Measurements from ENCODE around the gene MRPL18. TPM values are rescaled to one million over a fixed set of nuclear protein-coding genes. Genes with fewer than 3 reads are reported as not detected.

MRPL18 gene
- total and polyA plus RNA-seq, 9 of the 15 experiments (the other 6 are each of a cell fraction or from before 2014, with no cell fraction given): 149 to 456 (median 196) TPM

DNA sequence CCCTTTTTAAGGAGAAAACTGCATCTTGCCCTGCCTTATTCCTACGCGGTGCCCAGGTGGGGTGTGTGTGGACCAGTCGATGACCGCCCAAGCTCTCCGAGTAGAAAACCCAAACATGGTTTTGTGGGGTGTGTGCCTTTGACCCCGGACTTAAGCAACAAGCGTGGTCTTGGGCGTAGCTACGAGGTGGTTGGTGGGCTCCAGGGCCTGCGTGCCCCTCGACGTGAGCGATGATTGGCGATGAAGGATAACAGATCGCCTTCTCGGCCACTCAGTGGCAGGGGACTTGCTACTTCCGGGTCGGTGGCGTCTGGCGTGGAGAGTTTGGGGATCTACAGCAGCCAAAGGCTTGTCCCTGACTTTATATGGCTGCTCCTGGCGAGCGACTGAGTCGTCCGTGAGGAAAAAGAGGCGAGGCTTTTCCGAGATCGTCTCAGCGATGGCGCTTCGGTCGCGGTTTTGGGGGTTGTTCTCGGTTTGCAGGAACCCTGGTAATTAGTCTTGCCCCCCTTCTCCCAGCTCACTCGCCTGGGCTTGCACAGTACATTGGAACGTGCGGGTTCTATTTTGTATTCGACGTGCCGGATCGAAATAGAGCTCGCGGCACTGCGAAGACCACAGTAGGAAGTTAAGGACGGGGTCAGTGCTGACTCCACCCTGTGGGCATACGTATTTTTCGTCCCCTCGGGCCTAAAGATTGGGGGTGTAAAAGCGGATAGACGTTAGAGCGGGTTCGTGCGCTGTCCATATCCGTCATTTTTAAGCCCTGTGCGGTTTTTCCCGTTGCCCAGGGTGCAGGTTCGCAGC lies at the start of gene MRPL18 (continued):
- peak; percentile 96 for TF ChIP-seq FOS (IDR thresholded peaks at IDR 0.05; ENCODE audit: extremely low read depth, insufficient read length)
- no peak for TF ChIP-seq HEY1 (CRISPR knock-in tag; IDR thresholded peaks at IDR 0.05; ENCODE audit: borderline replicate concordance)
- peak in 1 of 2 experiments; percentile 91; a peak in 2 of 4 replicates for TF ChIP-seq HDAC1 (IDR thresholded peaks at IDR 0.05)
- TF ChIP-seq ARHGAP35 (IDR thresholded peaks at IDR 0.05; ENCODE audit: partially characterized antibody): no peak
- TF ChIP-seq MCM2 (IDR thresholded peaks at IDR 0.05; ENCODE audit: low read depth): no peak
- peak; percentile 42 to 64; a peak in 2 of 4 replicates for TF ChIP-seq SRF (CRISPR knock-in tag; IDR thresholded peaks at IDR 0.05)
- TF ChIP-seq RAD51 (IDR thresholded peaks at IDR 0.05; ENCODE audit: borderline replicate concordance, low read depth): no peak; the same call in 1 of the 2 replicates
- 0 out of 4 replicates have a peak, but pooled peaks of 1 of the 2 experiments have one; percentile 27 for TF ChIP-seq TBL1XR1 (IDR thresholded peaks at IDR 0.05; ENCODE audit: low read length in 2 of 2)
- TF ChIP-seq, protein P1, sequence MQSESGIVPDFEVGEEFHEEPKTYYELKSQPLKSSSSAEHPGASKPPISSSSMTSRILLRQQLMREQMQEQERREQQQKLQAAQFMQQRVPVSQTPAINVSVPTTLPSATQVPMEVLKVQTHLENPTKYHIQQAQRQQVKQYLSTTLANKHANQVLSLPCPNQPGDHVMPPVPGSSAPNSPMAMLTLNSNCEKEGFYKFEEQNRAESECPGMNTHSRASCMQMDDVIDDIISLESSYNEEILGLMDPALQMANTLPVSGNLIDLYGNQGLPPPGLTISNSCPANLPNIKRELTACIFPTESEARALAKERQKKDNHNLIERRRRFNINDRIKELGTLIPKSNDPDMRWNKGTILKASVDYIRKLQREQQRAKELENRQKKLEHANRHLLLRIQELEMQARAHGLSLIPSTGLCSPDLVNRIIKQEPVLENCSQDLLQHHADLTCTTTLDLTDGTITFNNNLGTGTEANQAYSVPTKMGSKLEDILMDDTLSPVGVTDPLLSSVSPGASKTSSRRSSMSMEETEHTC (IDR thresholded peaks at IDR 0.05): no peak
- TF ChIP-seq, protein P2, sequence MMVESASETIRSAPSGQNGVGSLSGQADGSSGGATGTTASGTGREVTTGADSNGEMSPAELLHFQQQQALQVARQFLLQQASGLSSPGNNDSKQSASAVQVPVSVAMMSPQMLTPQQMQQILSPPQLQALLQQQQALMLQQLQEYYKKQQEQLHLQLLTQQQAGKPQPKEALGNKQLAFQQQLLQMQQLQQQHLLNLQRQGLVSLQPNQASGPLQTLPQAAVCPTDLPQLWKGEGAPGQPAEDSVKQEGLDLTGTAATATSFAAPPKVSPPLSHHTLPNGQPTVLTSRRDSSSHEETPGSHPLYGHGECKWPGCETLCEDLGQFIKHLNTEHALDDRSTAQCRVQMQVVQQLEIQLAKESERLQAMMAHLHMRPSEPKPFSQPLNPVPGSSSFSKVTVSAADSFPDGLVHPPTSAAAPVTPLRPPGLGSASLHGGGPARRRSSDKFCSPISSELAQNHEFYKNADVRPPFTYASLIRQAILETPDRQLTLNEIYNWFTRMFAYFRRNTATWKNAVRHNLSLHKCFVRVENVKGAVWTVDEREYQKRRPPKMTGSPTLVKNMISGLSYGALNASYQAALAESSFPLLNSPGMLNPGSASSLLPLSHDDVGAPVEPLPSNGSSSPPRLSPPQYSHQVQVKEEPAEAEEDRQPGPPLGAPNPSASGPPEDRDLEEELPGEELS (CRISPR knock-in tag; IDR thresholded peaks at IDR 0.05; ENCODE audit: borderline replicate concordance): 0 out of 2 replicates have a peak, but pooled peaks have one; percentile 51

Measured in K562 (cell line).